Middle frontal gyrus (tissue), 1 donor: ENCODE data around the gene NBEA.

Experiments used
- DNase-seq: peaks from one replicate; pipeline ENCODE4 v3.0.0-alpha.2; 2015; ENCODE audit warnings: low spot score; ENCODE audit errors: extremely low spot score

The NBEA gene

DNA sequence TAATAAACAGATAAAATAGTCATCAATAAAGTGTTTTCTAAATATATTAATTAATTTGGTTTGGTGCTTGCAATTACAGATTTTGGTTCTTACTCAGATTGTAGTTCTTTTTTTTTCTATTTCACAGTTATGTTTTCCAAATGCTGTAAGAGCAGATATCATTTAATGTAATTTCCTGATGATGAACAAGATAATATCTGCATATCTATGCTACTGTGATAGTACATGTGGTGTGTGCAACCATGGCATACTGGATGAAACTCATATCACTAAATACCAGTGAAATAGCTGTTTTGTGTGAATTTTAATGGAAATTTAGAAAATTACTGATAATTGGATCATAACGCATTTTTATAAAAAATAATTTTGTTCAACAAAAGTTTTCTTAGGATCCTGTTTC, 623.2 kb downstream of the NBEA start:
- no peak for DNase-seq

- DNase-seq: no peak
Observed at GRCh38 chr13:35566340-35566739, 624.3 kb downstream of the NBEA start.

DNA sequence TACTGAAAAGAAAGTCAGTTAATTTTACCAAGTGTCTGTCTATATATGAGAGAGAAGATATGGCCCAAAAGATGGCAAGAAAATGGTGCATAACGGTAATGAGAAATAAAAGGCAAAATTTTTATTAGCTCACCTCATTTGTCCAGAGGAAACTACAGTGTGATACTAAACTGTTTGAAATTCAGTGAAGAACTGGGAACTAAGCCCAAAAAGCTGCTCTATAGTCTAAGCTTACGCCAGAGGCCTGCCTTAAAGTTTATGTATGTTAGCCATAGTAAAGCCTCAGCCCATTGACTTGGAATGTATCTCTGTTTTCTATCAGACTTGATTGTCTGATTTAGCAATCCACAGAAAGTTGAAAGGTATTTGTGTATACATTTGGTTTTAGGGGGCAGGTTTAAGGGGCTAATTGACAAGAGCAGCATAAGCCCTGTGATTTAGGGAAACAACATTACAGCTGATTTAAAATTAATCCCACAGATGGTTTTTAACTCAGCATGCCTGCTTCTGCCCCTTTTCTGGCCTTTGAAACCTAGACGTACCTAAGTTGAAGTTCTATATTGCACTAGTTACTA, 625.4 kb downstream of the NBEA start:
- no peak for DNase-seq

DNA sequence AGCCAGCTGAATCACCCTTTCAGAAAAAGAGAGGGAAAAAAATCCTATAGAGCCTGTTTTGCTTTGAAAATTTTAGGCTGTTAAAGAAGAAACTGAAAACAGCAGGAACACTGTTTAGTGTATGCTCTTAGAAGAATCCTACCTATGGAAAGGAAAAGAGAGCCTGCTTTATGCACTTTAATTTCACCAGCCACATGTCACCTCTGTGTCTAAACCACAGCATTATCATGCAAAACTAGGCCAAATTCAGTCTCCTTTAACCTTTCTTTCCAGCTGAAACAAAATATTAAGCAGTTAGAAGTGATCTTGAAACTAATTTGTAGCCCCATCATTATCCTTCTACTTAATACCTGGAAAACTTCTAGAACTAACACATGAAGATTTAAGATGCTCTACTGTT, 631.6 kb downstream of the NBEA start:
- no peak for DNase-seq

- no peak for DNase-seq
Observed at GRCh38 chr13:35592457-35592856, 650.4 kb downstream of the NBEA start.

- DNase-seq: no peak
Observed at GRCh38 chr13:35593651-35594050, 651.6 kb downstream of the NBEA start.

- DNase-seq: no peak
Observed at GRCh38 chr13:35594096-35594495, 652.0 kb downstream of the NBEA start.

DNA sequence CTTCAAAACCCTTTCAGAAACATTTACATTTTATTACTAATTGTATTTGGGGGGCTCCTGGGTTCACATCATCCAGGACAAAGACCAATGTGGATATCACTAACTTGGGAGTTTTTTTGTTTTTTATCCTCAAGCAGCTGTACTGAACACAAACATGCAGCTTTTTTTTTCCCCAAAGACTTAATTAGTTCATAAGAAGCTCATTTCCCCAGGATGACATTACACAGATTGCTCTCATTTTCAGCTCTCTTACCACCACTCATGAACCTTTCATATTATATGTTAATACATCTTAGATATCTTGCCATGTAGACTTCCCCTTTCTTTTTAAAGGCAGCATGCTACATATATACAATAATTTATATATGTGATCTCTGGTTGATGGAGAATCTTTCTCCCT, 653.1 kb downstream of the NBEA start:
- no peak for DNase-seq

DNA sequence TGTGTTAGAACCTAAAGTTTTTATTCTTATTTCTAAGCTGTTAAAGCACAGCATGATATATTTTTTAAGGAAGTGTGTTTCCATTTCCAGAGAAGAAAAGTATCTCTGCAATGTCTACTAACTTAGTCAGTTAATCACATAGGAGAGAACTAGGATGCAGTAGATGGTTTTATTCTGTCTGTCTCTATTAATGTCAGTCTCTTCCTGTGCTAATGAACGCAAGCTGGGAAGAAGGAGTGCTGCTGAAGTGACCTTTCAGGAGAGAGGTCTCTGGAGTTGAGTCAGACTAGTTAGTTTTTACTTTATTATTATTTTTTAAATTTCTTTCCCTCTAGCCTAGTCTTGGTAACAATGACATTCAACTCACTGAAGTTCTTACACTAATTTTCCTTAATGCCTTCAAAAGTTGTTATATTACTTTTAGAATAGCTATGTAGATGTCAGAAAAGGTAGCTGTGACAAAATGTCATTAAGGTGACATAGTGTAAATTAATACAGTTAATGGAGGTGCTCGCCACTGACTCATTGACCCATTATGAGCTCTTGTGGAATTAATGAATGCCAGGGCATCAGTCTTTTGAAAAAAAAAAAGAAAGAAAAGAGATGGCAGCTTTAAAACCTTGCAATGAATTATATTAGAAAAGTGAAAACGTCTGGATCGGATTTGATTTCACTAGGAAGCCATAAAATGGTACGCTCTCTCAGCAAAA, 654.4 kb downstream of the NBEA start:
- DNase-seq: no peak

- no peak for DNase-seq
Observed at GRCh38 chr13:35597451-35597850, 655.4 kb downstream of the NBEA start.

DNA sequence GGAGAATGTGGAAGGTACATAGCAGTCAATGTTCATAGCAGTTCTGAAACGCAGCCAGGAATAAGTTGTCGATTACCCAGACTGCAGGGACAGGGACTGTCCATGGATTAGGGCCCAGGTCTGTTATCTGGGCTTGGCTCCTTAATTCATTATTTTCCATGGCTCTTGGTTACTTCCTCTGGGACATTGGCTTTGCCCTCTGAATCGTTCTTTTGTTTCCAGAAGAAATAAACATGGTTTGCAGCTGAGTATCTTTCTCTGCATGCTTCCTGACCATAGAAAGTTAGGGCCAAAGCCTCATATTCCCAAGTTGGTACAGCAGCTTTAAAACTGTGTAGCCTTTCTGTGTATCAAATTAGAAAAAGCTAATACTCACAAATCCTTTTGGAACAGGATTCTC, 656.2 kb downstream of the NBEA start:
- no peak for DNase-seq

- DNase-seq: no peak
Observed at GRCh38 chr13:35598790-35599369, 656.8 kb downstream of the NBEA start.

DNA sequence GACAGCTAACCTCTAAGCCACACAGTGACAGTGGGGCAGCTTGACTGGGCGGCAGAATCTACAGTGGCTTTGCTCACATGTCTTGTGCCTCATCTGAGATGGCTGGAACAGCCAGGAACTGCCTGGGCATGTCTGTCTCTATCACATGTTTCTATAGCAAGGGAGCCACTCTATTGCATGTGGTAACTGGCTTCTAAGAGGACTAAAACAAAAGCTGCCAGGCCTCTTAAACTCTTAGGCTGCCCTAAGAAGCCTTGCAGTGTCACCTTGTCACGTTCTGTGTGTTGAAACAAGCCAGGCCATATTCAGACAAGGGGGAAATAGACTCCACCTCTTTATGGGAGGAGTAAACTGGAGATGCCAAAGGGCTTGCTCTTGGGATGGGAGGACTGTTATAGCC, 657.3 kb downstream of the NBEA start:
- DNase-seq: no peak

DNA sequence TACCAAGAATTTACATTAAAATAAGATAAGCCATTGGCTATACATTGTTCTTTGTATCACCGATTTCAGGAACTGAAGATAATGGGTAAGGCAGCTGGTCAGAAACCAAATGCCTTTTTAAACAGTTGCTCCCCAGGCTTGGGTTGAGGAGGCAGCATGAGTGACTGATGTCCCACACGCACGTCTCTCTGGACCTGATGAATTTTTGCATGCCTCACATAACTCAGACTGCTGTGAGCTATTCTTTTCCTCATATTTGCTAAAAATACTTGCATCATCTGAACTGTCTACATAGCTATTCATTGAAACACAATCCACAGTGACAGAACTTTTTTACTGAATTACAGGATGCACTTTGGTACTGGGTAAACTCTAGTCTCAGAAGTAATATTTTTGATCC, 658.1 kb downstream of the NBEA start:
- no peak for DNase-seq

DNA sequence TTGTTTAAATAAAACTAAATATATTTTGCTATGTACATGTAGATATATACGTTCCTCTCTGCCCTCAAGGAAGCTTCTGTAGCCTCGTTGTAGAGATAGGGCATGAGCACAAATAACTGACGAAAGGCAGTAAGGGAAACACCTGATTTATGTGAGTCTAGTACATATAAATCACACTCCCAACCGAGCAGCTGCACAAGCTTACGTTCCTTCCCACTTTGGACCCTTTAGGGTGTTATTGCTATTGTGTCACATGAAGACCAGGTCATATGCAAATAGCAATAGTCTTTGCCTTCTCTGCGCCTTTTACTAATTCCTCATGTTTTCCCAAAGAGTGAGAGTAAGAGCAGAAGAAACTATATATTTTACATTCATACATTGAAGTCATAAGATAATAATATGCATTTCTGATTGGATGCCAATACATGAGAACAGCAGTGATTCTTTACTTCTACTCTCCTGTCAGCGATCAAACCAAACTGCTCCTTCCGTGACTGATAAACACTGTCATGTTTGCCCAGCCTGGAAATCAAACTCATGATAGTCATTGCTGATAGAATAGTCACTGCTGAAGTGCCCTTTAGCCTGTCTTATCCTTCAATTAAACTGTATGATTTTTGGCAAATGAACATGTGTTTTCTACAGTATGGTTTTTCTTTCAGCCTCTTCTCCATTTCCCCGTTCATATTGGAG, 661.7 kb downstream of the NBEA start:
- DNase-seq: no peak

DNA sequence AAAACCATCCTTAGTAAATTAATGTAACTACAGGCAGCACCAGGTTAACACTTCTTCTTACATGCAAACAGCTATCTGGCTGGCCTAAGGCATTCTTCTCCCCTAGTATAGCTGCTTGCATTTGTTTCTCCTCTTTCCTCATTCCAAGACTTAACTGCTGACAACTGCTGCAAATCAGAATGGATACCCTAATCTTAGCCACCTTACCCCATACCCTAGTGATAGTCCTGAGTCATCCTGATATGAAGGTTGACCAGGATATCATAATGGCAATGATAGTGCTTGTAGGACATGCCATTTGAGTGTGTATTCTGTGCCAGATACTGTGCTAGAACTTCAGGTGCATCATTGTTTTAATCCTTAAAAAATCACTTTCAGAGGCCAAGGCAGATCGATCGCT, 672.6 kb downstream of the NBEA start:
- no peak for DNase-seq

GRCh38 chr13:35617420-35617819, 675.4 kb downstream of the NBEA start:
- no peak for DNase-seq

DNA sequence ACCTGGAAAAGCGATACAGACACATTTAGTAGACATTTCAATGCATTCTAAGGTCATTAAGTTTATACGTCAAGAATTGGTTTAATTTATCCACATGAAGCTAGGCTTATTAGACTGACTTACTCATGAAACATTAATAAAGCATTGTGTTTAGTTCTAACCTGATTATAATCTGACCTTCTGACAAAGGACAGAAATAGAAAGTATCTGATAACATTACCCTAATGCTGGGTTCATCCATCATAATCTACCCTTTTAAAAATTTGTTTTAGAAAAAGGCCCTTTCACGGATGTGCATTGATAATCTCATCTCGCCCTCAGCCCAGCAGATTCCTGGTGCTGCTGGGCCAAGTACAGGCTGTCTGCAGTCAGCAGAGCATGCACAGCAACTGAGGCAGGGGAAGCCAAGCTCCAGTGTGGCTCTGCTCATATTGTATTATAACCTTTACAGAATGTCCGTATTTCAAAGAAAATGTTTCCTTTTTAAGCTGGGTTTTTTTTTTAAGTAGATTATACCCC, 676.6 kb downstream of the NBEA start:
- DNase-seq: no peak

GRCh38 chr13:35621989-35622388, 679.9 kb downstream of the NBEA start:
- DNase-seq: no peak

DNA sequence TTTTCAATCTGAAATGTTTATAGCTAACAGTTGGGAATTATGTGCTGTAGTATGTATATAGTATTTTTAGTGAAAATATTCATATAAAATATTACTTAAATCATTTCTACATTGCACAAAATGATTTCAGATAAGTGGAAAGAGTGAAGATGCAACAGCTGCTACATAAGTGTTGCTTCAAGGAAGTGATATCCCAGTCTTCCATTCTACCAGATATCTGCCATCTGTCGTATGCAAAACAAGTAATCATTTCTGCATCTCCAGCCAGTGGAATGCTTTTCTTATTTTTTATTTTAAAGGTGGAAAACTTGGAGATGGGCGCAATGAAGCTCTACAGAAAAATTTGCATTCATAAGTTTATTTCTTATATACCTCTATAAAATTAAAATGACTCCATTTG, 687.0 kb downstream of the NBEA start:
- DNase-seq: no peak

GRCh38 chr13:35630551-35631275, 688.6 kb downstream of the NBEA start:
- no peak for DNase-seq

- DNase-seq: no peak
Observed at GRCh38 chr13:35631666-35632065, 689.6 kb downstream of the NBEA start.
